ENCODE results near the gene HSBP1L1. TPM values are rescaled to one million over a fixed set of nuclear protein-coding genes. Genes with fewer than 3 reads are reported as not detected.

HSBP1L1 gene
- polyA plus RNA-seq, 2 of the 4 experiments (the other 2 are of a cell fraction): 17.7 to 19.1 TPM

GRCh38 chr18:79950515-79951341 lies 13.7 kb upstream of the HSBP1L1 start:
- no peaks in the 10 kb centered on the region for H3K9me3 ChIP-seq
- peak overlapping the region; percentile 85 for H3K4me2 ChIP-seq
- peak overlapping the region; percentile 87 for H3K4me3 ChIP-seq
- ChIA-PET CTCF (interaction anchor here (0.7 kb wide), 1 partner anchor 37 kb away, joined by 3 read pairs; no protein-coding TSS in a partner anchor), POLR2A (interaction anchor here (1.0 kb wide), 1 partner anchor 14 kb away, joined by 3 read pairs; the partner anchor contains the start of gene HSBP1L1)
- peak in 1 of 2 experiments; percentile 25 for DNase-seq (ENCODE audit: low read depth in 1 of 2, low spot score in 1 of 2)
- H3K27ac ChIP-seq: peak overlapping the region; percentile 77 to 95
- H3K4me1 ChIP-seq: no peaks in the 10 kb centered on the region; the same call in 2 of the 3 replicates
- no peak for TF ChIP-seq POLR2AphosphoS2 (conservative IDR thresholded peaks at IDR 0.05; ENCODE audit: low read length)
- ATAC-seq: peak; percentile 56 to 67
- WGBS (ENCODE audit: missing lambda C conversion rate): 71% methylated on average over 3 of the region's 81 CpGs
- no peak for FAIRE-seq

GRCh38 chr18:79951545-79952455 lies 12.6 kb upstream of the HSBP1L1 start, which contains the start of gene SLC66A2:
Gene SLC66A2, minus strand, starts transcription at chr18:79951653. Its CDS starts 727 bp downstream, at chr18:79950926.
- Histone ChIP-seq H3K4me1 (no peaks in the 10 kb centered on the region; the same call in 2 of the 3 replicates), H3K4me2 (peak within 1 kb of the TSS; percentile 85), H3K27ac (peak within 1 kb of the TSS; percentile 77 to 95), H3K4me3 (peak within 1 kb of the TSS; percentile 87), H3K9me3 (no peaks in the 10 kb centered on the region)
- no CpG with 5 or more reads among the region's 126 CpGs for WGBS (ENCODE audit: missing lambda C conversion rate)
- CTCF ChIA-PET: interaction anchor here (0.6 kb wide), 1 partner anchor 36 kb away, joined by 3 read pairs; no protein-coding TSS in a partner anchor
- peak; percentile 54 for TF ChIP-seq POLR2A (IDR thresholded peaks at IDR 0.05; ENCODE audit: low read length)
- TF ChIP-seq GATA3 (IDR thresholded peaks at IDR 0.05; ENCODE audit: borderline replicate concordance): no peak
- peak; percentile 23; the same call in 1 of the 2 replicates for TF ChIP-seq MAX (IDR thresholded peaks at IDR 0.05)
- TF ChIP-seq E2F6 (IDR thresholded peaks at IDR 0.05; ENCODE audit: borderline replicate concordance, low read depth): no peak
- no peak for TF ChIP-seq RAD21 (conservative IDR thresholded peaks at IDR 0.05 in 1 of 2, IDR thresholded peaks at IDR 0.05 in 1 of 2)
- TF ChIP-seq HOXB5 (CRISPR knock-in tag; IDR thresholded peaks at IDR 0.05): no peak
- TF ChIP-seq PHF8 (IDR thresholded peaks at IDR 0.05; ENCODE audit: borderline replicate concordance, low read depth): peak; percentile 37; the same call in 1 of the 2 replicates
- TF ChIP-seq CBX8 (IDR thresholded peaks at IDR 0.05): no peak
- no peak for TF ChIP-seq HES2 (IDR thresholded peaks at IDR 0.05)
- TF ChIP-seq ESRRA (IDR thresholded peaks at IDR 0.05; ENCODE audit: borderline replicate concordance, low read length): no peak
- TF ChIP-seq RNF2 (IDR thresholded peaks at IDR 0.05; ENCODE audit: borderline replicate concordance, low read depth): 0 out of 2 replicates have a peak, but pooled peaks have one; percentile 34
- TF ChIP-seq MAFK (IDR thresholded peaks at IDR 0.05; ENCODE audit: partially characterized antibody): no peak
- no peak for TF ChIP-seq RARB (CRISPR knock-in tag; IDR thresholded peaks at IDR 0.05)
- peak in 1 of 2 experiments; percentile 47; a peak in 2 of 5 replicates for TF ChIP-seq JUN (IDR thresholded peaks at IDR 0.05)
- ATAC-seq (peak; percentile 87 to 93), FAIRE-seq (no peak), DNase-seq (ENCODE audit: low read depth in 1 of 2, low spot score in 1 of 2) (peak; percentile 43 to 66)
- POLR2A ChIA-PET: interaction anchor here (1.0 kb wide), 1 partner anchor 12 kb away, joined by 3 read pairs; the partner anchor contains the start of gene HSBP1L1

GRCh38 chr18:79952456-79952995 lies 11.9 kb upstream of the HSBP1L1 start:
- Histone ChIP-seq H3K9me3 (no peaks in the 10 kb centered on the region), H3K4me2 (peak overlapping the region; percentile 85), H3K4me1 (no peaks in the 10 kb centered on the region; the same call in 2 of the 3 replicates), H3K27ac (peak overlapping the region; percentile 77 to 95; a peak in 5 of 6 replicates), H3K4me3 (peak overlapping the region; percentile 87)
- no peak for TF ChIP-seq HMGXB4 (CRISPR knock-in tag; IDR thresholded peaks at IDR 0.05; ENCODE audit: borderline replicate concordance)
- TF ChIP-seq ELK1 (IDR thresholded peaks at IDR 0.05; ENCODE audit: low read depth, low read length): no peak
- no peak for TF ChIP-seq RCOR1 (IDR thresholded peaks at IDR 0.05; ENCODE audit: low read depth, low read length)
- no peak for TF ChIP-seq NPAS2 (CRISPR knock-in tag; IDR thresholded peaks at IDR 0.05; ENCODE audit: borderline replicate concordance)
- no peak for TF ChIP-seq TFCP2L1 (CRISPR knock-in tag; IDR thresholded peaks at IDR 0.05)
- ChIA-PET POLR2A (no interaction called here), CTCF (interaction anchor here (0.6 kb wide), 1 partner anchor 35 kb away, joined by 3 read pairs; no protein-coding TSS in a partner anchor)
- DNase-seq (ENCODE audit: low read depth in 1 of 2, low spot score in 1 of 2): no peak
- peak in 1 of 2 experiments; percentile 4; a peak in 1 of 6 replicates for ATAC-seq
- no peak for FAIRE-seq
- 83% methylated on average over 21 of the region's 43 CpGs for WGBS (ENCODE audit: missing lambda C conversion rate)

Data from A549 (cell line).